Measurements from ENCODE around the gene ASTN2.
A peak's percentile ranks its signal among the peaks of the same experiment; 100 is the strongest.

ASTN2 gene

GRCh38 chr9:117250610-117251215, 164.1 kb downstream of the ASTN2 start:
- no peaks in the 10 kb centered on the region for H3K27me3 ChIP-seq (ENCODE audit: insufficient read depth, insufficient read length)
- no peak overlapping the region for H3K4me3 ChIP-seq (ENCODE audit: insufficient read length, low read depth)

GRCh38 chr9:117249799-117250198, 165.1 kb downstream of the ASTN2 start:
- Histone ChIP-seq H3K9me3 (ENCODE audit: insufficient read depth, low read length) (no peaks in the 10 kb centered on the region), H3K4me1 (ENCODE audit: insufficient read depth, insufficient read length) (no peaks in the 10 kb centered on the region), H3K27me3 (ENCODE audit: insufficient read depth, insufficient read length) (no peaks in the 10 kb centered on the region), H3K9ac (ENCODE audit: insufficient read length, low read depth) (no peak overlapping the region), H3K4me3 (ENCODE audit: insufficient read length, low read depth) (no peak overlapping the region), H3K36me3 (ENCODE audit: insufficient read depth, insufficient read length, low read length) (no peaks in the 10 kb centered on the region)
- DNase-seq (ENCODE audit: low read depth, low spot score) = no peak
- no peak for TF ChIP-seq ZNF274 (IDR thresholded peaks at IDR 0.05; ENCODE audit: low read depth, low read length)
- no peak for TF ChIP-seq SUZ12 (IDR thresholded peaks at IDR 0.05; ENCODE audit: extremely low read depth, insufficient read depth, insufficient read length)
- TF ChIP-seq YY1 (IDR thresholded peaks at IDR 0.05; ENCODE audit: insufficient read depth, insufficient read length) = no peak

More at GRCh38 chr9:117250610-117251215, 164.1 kb downstream of the ASTN2 start:
- TF ChIP-seq ZNF274 (IDR thresholded peaks at IDR 0.05; ENCODE audit: low read depth, low read length) (no peak), SUZ12 (IDR thresholded peaks at IDR 0.05; ENCODE audit: extremely low read depth, insufficient read depth, insufficient read length) (no peak), YY1 (IDR thresholded peaks at IDR 0.05; ENCODE audit: insufficient read depth, insufficient read length) (no peak)
- H3K9me3 ChIP-seq (ENCODE audit: insufficient read depth, low read length) = no peaks in the 10 kb centered on the region
- H3K36me3 ChIP-seq (ENCODE audit: insufficient read depth, insufficient read length, low read length) = no peaks in the 10 kb centered on the region
- H3K9ac ChIP-seq (ENCODE audit: insufficient read length, low read depth) = no peak overlapping the region
- H3K4me1 ChIP-seq (ENCODE audit: insufficient read depth, insufficient read length) = no peaks in the 10 kb centered on the region
- no peak for DNase-seq (ENCODE audit: low read depth, low spot score)

DNA sequence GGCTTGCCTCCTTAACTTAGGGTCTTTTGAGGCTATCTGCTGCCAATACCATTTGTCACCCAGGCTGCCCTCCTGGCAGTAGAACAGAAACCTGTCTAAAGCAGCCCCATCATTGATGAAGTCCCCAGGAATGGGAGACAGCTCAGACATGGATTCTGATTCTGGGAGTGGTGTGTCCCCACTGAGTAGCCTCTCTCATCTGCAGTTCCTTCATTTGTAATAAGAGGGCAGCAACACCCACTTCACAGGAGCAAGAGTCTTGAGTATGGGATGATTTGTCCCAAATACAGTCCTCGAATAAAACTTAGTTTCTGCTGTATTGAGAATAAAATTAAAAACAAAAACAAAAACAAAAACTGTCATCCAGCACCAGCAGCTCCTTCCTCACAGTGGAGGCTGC, 167.6 kb downstream of the ASTN2 start:
- no peak for TF ChIP-seq SUZ12 (IDR thresholded peaks at IDR 0.05; ENCODE audit: extremely low read depth, insufficient read depth, insufficient read length)
- TF ChIP-seq ZNF274 (IDR thresholded peaks at IDR 0.05; ENCODE audit: low read depth, low read length) = no peak
- TF ChIP-seq YY1 (IDR thresholded peaks at IDR 0.05; ENCODE audit: insufficient read depth, insufficient read length) = no peak
- Histone ChIP-seq H3K27me3 (ENCODE audit: insufficient read depth, insufficient read length) (no peaks in the 10 kb centered on the region), H3K4me1 (ENCODE audit: insufficient read depth, insufficient read length) (no peaks in the 10 kb centered on the region), H3K9ac (ENCODE audit: insufficient read length, low read depth) (no peak overlapping the region), H3K9me3 (ENCODE audit: insufficient read depth, low read length) (no peaks in the 10 kb centered on the region), H3K36me3 (ENCODE audit: insufficient read depth, insufficient read length, low read length) (no peaks in the 10 kb centered on the region), H3K4me3 (ENCODE audit: insufficient read length, low read depth) (no peak overlapping the region)
- DNase-seq (ENCODE audit: low read depth, low spot score) = no peak

DNA sequence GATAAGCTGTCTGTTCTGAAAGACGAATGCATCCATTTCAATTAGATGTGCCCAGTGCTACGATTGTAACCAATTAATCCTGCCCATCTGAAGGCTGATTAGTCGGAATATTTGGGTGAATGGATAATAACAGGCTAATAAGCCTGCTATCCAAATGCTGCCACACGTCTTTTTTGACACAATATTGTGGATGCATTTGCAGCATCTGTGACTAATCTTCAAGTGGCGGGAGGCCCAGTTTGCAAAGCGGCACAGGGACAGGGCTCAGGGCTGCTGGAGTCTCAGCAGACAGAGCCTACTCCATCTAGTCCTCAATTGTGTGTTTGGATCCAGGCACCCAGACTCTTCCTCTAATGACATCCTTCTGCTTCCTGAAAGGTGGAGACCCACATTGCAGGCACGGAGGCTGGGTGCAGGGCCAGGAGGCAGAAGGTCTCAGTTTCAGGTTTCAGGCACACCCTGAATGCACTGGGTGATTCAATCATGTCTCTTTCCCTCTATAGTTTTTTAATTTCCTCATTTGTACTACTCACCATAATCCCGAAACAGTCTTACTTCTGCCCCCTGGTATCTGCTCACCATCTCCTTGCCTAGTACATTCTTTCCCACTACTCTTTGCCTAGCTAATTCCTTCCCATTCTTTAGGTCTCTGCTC, 169.6 kb downstream of the ASTN2 start:
- no peak for TF ChIP-seq SUZ12 (IDR thresholded peaks at IDR 0.05; ENCODE audit: extremely low read depth, insufficient read depth, insufficient read length)
- no peak for TF ChIP-seq YY1 (IDR thresholded peaks at IDR 0.05; ENCODE audit: insufficient read depth, insufficient read length)
- TF ChIP-seq ZNF274 (IDR thresholded peaks at IDR 0.05; ENCODE audit: low read depth, low read length) = no peak
- Histone ChIP-seq H3K9ac (ENCODE audit: insufficient read length, low read depth) (no peak overlapping the region), H3K4me1 (ENCODE audit: insufficient read depth, insufficient read length) (no peaks in the 10 kb centered on the region), H3K36me3 (ENCODE audit: insufficient read depth, insufficient read length, low read length) (no peaks in the 10 kb centered on the region), H3K9me3 (ENCODE audit: insufficient read depth, low read length) (peaks cover 15% of the 10 kb centered on the region), H3K4me3 (ENCODE audit: insufficient read length, low read depth) (no peak overlapping the region), H3K27me3 (ENCODE audit: insufficient read depth, insufficient read length) (no peaks in the 10 kb centered on the region)
- no peak for DNase-seq (ENCODE audit: low read depth, low spot score)

- no peak for DNase-seq (ENCODE audit: low read depth, low spot score)
- H3K27me3 ChIP-seq (ENCODE audit: insufficient read depth, insufficient read length) = no peaks in the 10 kb centered on the region
- TF ChIP-seq ZNF274 (IDR thresholded peaks at IDR 0.05; ENCODE audit: low read depth, low read length) = no peak
- TF ChIP-seq YY1 (IDR thresholded peaks at IDR 0.05; ENCODE audit: insufficient read depth, insufficient read length) = no peak
- no peak for TF ChIP-seq SUZ12 (IDR thresholded peaks at IDR 0.05; ENCODE audit: extremely low read depth, insufficient read depth, insufficient read length)
- no peak overlapping the region for H3K4me3 ChIP-seq (ENCODE audit: insufficient read length, low read depth)
- no peak overlapping the region for H3K9ac ChIP-seq (ENCODE audit: insufficient read length, low read depth)
- no peaks in the 10 kb centered on the region for H3K4me1 ChIP-seq (ENCODE audit: insufficient read depth, insufficient read length)
- no peaks in the 10 kb centered on the region for H3K36me3 ChIP-seq (ENCODE audit: insufficient read depth, insufficient read length, low read length)
- H3K9me3 ChIP-seq (ENCODE audit: insufficient read depth, low read length) = peaks cover 29% of the 10 kb centered on the region
Observed at GRCh38 chr9:117242082-117242481, 172.8 kb downstream of the ASTN2 start.

GRCh38 chr9:117239428-117239827, 175.4 kb downstream of the ASTN2 start:
- peaks cover 29% of the 10 kb centered on the region for H3K9me3 ChIP-seq (ENCODE audit: insufficient read depth, low read length)
- DNase-seq (ENCODE audit: low read depth, low spot score) = peak; percentile 68
- no peak for TF ChIP-seq SUZ12 (IDR thresholded peaks at IDR 0.05; ENCODE audit: extremely low read depth, insufficient read depth, insufficient read length)
- no peak for TF ChIP-seq ZNF274 (IDR thresholded peaks at IDR 0.05; ENCODE audit: low read depth, low read length)
- TF ChIP-seq YY1 (IDR thresholded peaks at IDR 0.05; ENCODE audit: insufficient read depth, insufficient read length) = no peak
- no peaks in the 10 kb centered on the region for H3K27me3 ChIP-seq (ENCODE audit: insufficient read depth, insufficient read length)
- H3K4me3 ChIP-seq (ENCODE audit: insufficient read length, low read depth) = no peak overlapping the region
- H3K36me3 ChIP-seq (ENCODE audit: insufficient read depth, insufficient read length, low read length) = no peaks in the 10 kb centered on the region
- no peak overlapping the region for H3K9ac ChIP-seq (ENCODE audit: insufficient read length, low read depth)
- H3K4me1 ChIP-seq (ENCODE audit: insufficient read depth, insufficient read length) = no peaks in the 10 kb centered on the region

DNA sequence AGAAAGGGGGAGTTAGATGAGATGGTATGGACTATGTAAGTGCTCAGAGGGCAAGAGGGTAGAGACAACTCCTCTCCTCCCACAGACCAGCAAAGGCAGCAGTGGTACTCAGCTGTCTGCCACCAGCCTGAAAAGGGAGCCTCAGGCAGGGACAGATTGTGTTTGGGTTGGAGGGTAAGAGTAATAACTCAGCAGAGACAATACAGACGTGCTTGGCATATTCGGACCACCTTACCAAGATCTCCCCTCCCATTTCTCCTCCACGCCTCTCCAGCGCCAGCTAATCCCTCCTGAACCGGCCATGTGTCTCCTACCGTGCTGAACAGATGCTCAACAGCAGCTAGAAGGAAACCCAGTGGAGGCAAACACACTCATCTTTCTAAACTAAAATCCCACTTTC, 180.8 kb downstream of the ASTN2 start:
- no peak overlapping the region for H3K4me3 ChIP-seq (ENCODE audit: insufficient read length, low read depth)
- TF ChIP-seq SUZ12 (IDR thresholded peaks at IDR 0.05; ENCODE audit: extremely low read depth, insufficient read depth, insufficient read length) (no peak), ZNF274 (IDR thresholded peaks at IDR 0.05; ENCODE audit: low read depth, low read length) (no peak), YY1 (IDR thresholded peaks at IDR 0.05; ENCODE audit: insufficient read depth, insufficient read length) (no peak)
- H3K9ac ChIP-seq (ENCODE audit: insufficient read length, low read depth) = no peak overlapping the region
- no peaks in the 10 kb centered on the region for H3K36me3 ChIP-seq (ENCODE audit: insufficient read depth, insufficient read length, low read length)
- DNase-seq (ENCODE audit: low read depth, low spot score) = no peak
- H3K4me1 ChIP-seq (ENCODE audit: insufficient read depth, insufficient read length) = no peaks in the 10 kb centered on the region
- 0 out of 2 replicates have a peak, but pooled peaks cover 2% of the 10 kb centered on the region for H3K9me3 ChIP-seq (ENCODE audit: insufficient read depth, low read length)
- H3K27me3 ChIP-seq (ENCODE audit: insufficient read depth, insufficient read length) = no peaks in the 10 kb centered on the region

Data from NT2/D1 (cell line).